ENCODE data around the gene AFF2. TPM values are rescaled to one million over a fixed set of nuclear protein-coding genes. Genes with fewer than 3 reads are reported as not detected.

Gene AFF2
- total and polyA plus RNA-seq, 2 donors (not counting 3 experiments of a cell fraction or from before 2014, with no cell fraction given), result 0.03 to 0.07 TPM

GRCh38 chrX:148768296-148768695 is 267.9 kb downstream of the AFF2 start:
- Histone ChIP-seq H3K9me1 (replicated peaks; ENCODE audit: control insufficient read depth, extremely low read depth, insufficient read depth, low read length) (no peaks in the 10 kb centered on the region), H3K27me3 (ENCODE audit: control insufficient read depth in 2 of 2, insufficient read depth in 2 of 2, low read length in 2 of 2) (no peaks in the 10 kb centered on the region), H3K79me2 (ENCODE audit: control insufficient read depth, insufficient read depth, low read length) (no peaks in the 10 kb centered on the region), H2AFZ (ENCODE audit: low read depth, low read length) (no peak overlapping the region), H3K4me2 (ENCODE audit: insufficient read depth, low read length) (no peak overlapping the region), H3K4me3 (replicated peaks in 1 of 3; ENCODE audit: insufficient read depth in 1 of 3, low read depth in 1 of 3, low read length in 3 of 3) (no peak overlapping the region), H3K9ac (replicated peaks; ENCODE audit: extremely low read depth, insufficient read depth, low read length) (no peak overlapping the region), H4K20me1 (replicated peaks; ENCODE audit: control insufficient read depth, extremely low read depth, insufficient read depth, low read length) (no peaks in the 10 kb centered on the region), H3K27ac (ENCODE audit: insufficient read depth, low read depth, low read length) (no peak overlapping the region), H3K4me1 (ENCODE audit: control insufficient read depth, extremely low read depth, insufficient read depth, low read length) (no peaks in the 10 kb centered on the region), H3K36me3 (ENCODE audit: control insufficient read depth in 2 of 2, extremely low read depth in 1 of 2, insufficient read depth in 2 of 2, low read length in 2 of 2) (no peaks in the 10 kb centered on the region), H3K9me3 (replicated peaks; ENCODE audit: control insufficient read depth, insufficient read depth, low read length) (no peaks in the 10 kb centered on the region)
- FAIRE-seq (no peak), DNase-seq (ENCODE audit: low read depth, low spot score) (no peak)
- ChIA-PET POLR2A (no interaction called here), CTCF (no interaction called here)
- no TSS peak for BruUV-seq (replicated peaks)
- dilution Hi-C loops (cut with MboI; ENCODE audit: extremely low pct_ligation_motif_present, low sequenced_read_pairs) (no loop called here), intact Hi-C loops (cut with micrococcal nuclease) (no loop called here)
- TF ChIP-seq POLR2A (IDR thresholded peaks at IDR 0.05; ENCODE audit: low read depth, low read length) (no peak), MYC (IDR thresholded peaks at IDR 0.05; ENCODE audit: low read depth, low read length) (no peak), EZH2 (IDR thresholded peaks at IDR 0.05; ENCODE audit: borderline replicate concordance, low read depth, low read length, severe bottlenecking) (no peak), GATA2 (IDR thresholded peaks at IDR 0.05; ENCODE audit: insufficient read depth, insufficient read length, low read depth, low read length) (no peak), MAX (IDR thresholded peaks at IDR 0.05; ENCODE audit: insufficient read depth, insufficient read length) (no peak), FOS (IDR thresholded peaks at IDR 0.05; ENCODE audit: borderline replicate concordance, insufficient read depth, low read length) (no peak), JUN (IDR thresholded peaks at IDR 0.05; ENCODE audit: borderline replicate concordance, insufficient read depth, insufficient read length, low read depth) (no peak), POLR2AphosphoS5 (IDR thresholded peaks at IDR 0.05; ENCODE audit: insufficient read depth, low read depth, low read length) (no peak)
- TF ChIP-seq, protein P1, sequence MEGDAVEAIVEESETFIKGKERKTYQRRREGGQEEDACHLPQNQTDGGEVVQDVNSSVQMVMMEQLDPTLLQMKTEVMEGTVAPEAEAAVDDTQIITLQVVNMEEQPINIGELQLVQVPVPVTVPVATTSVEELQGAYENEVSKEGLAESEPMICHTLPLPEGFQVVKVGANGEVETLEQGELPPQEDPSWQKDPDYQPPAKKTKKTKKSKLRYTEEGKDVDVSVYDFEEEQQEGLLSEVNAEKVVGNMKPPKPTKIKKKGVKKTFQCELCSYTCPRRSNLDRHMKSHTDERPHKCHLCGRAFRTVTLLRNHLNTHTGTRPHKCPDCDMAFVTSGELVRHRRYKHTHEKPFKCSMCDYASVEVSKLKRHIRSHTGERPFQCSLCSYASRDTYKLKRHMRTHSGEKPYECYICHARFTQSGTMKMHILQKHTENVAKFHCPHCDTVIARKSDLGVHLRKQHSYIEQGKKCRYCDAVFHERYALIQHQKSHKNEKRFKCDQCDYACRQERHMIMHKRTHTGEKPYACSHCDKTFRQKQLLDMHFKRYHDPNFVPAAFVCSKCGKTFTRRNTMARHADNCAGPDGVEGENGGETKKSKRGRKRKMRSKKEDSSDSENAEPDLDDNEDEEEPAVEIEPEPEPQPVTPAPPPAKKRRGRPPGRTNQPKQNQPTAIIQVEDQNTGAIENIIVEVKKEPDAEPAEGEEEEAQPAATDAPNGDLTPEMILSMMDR (IDR thresholded peaks at IDR 0.05; ENCODE audit: extremely low read depth in 1 of 2, insufficient read depth in 1 of 2, low read depth in 1 of 2, low read length in 2 of 2), result no peak

Data from endothelial cell of umbilical vein (primary cell).